GM18909 (cell line): ENCODE measurements around the gene UBQLNL.

ENCODE experiments used
- ATAC-seq: cut with Tn5 transposase; IDR thresholded peaks from one replicate; pipeline ENCODE4 v1.9.1; 2021; ENCODE audit warnings: mild to moderate bottlenecking; ENCODE audit not compliant: unreplicated experiment, poor library complexity

Gene UBQLNL

GRCh38 chr11:5507933-5508305 lies 8.6 kb downstream of the UBQLNL start:
- ATAC-seq = no peak

- ATAC-seq = no peak
These were observed 9.1 kb downstream of the UBQLNL start for GRCh38 chr11:5507177-5507932.

DNA sequence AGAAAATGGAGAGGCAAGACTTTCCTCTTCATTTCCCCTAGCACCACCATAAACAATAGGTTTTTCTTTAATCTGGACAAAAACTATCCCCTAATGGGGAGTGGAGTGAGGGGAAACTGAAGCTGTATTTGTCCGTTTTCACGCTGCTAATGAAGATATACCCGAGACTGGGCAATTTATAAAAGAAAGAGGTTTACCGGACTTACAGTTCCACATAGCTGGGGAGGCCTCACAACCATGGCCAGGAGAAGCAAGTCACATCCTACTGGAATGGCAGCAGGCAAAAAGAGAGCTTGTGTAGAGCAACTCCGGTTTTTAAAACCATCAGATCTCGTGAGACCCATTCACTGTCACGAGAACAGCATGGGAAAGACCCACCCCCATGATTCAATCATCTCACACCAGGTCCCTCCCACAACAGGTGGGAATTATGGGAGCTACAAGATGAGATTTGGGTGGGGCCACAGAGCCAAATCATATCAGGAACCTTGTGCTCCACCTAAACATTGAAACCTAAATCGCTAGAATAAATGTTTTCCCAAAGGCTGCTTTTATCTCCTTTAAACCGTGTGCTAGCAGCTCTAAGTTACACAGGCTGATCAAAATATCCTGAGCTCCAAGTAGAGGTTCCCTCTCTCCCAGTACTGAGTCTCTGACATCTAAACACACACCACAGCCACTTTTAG lies 11.0 kb downstream of the UBQLNL start:
- no peak for ATAC-seq

DNA sequence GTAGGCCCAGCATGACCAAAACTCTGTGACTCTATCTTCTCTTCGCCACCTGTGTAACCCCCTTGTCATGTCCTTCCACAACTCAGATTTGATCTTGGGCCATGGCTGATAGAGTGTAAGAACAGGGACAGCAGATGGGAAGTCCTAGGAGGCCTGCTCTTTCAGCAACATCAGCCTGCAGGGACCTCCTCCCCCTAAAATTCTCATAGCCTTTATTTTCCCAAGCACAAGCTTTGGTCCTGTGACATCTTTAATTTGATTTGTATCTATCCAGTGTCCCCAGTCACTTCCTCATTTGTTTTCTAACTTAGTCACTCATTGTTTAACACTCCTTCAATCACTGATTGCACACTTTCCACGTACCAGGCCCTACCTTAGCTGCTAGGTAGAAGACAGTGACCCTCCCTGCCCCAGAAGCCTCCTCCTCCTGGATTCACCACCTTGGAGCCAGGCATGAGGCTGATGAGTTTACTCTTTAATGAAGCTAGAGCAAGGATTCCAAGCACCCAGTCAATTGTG lies 12.0 kb downstream of the UBQLNL start:
- no peak for ATAC-seq

- ATAC-seq = no peak
These were observed 16.1 kb downstream of the UBQLNL start for GRCh38 chr11:5500393-5500801.

GRCh38 chr11:5499671-5500070 lies 16.8 kb downstream of the UBQLNL start:
- no peak for ATAC-seq

GRCh38 chr11:5489576-5490357 lies 26.7 kb downstream of the UBQLNL start:
- no peak for ATAC-seq

DNA sequence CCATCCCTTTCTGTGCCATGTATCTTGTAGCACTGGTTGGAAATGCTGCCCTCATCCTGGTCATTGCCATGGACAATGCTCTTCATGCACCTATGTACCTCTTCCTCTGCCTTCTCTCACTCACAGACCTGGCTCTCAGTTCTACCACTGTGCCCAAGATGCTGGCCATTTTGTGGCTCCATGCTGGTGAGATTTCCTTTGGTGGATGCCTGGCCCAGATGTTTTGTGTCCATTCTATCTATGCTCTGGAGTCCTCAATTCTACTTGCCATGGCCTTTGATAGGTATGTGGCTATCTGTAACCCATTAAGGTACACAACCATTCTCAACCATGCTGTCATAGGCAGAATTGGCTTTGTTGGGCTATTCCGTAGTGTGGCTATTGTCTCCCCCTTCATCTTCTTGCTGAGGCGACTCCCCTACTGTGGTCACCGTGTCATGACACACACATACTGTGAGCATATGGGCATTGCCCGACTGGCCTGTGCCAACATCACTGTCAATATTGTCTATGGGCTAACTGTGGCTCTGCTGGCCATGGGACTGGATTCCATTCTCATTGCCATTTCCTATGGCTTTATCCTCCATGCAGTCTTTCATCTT lies 27.6 kb downstream of the UBQLNL start:
- ATAC-seq = no peak

DNA sequence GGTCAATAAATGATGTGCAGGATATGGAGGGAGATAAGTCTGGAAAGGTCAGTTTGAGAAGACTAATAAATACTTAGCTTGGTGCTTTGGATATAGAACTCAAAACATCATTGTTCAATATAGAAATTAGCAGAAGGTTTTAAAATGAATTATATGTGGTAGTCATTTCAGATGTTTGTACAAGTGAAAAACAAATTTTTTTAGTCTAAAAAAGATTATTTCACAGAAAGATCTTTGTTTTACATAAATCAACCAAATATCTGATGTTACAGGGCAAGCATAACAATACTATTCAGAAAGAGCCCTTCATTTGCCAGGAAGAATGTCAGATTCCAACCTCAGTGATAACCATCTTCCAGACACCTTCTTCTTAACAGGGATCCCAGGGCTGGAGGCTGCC lies 28.1 kb downstream of the UBQLNL start, which contains the start of gene OR52D1:
Gene OR52D1, plus strand, starts transcription at position 301 of the 400 bp plus-strand sequence. Its CDS starts 22 bp downstream, at position 323.
- ATAC-seq = no peak

GRCh38 chr11:5486421-5486820 lies 30.1 kb downstream of the UBQLNL start:
- ATAC-seq = no peak

- no peak for ATAC-seq
These were observed 30.5 kb downstream of the UBQLNL start for GRCh38 chr11:5486003-5486402.

- ATAC-seq = peak; percentile 85
These were observed 40.2 kb downstream of the UBQLNL start for GRCh38 chr11:5476186-5476819.

DNA sequence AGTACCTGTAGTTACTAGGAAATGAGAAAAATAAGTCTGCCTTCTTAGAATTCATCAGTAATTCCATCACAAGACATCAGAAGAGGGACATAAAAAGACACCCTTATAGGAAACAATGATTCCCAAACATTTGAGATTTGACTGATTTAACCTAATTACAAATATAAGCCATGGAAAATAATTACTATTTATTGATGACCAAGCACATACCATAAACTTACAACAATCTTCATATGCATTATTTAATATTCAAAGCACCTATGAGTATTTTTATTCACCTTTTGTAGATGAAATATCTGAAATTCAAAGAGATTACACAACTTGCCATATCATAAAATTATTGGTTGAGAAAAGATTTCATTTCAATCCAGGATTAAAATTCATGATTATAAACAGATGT lies 42.6 kb downstream of the UBQLNL start:
- ATAC-seq = no peak

GRCh38 chr11:5467527-5467926 lies 49.0 kb downstream of the UBQLNL start:
- no peak for ATAC-seq
